ENCODE measurements around the gene HNMT.
"Not testable (repeated sequence)": the region's sequence is repeated elsewhere in the genome, so short reads cannot be mapped to it uniquely, and the experiment has no call there.

Gene HNMT

GRCh38 chr2:138043588-138043987 lies 79.3 kb downstream of the HNMT start:
- not testable (repeated sequence) for DNase-seq (ENCODE audit: low read depth, low spot score)

GRCh38 chr2:138058427-138058826 lies 94.2 kb downstream of the HNMT start:
- DNase-seq (ENCODE audit: low read depth, low spot score) = no peak

- peak; percentile 16 for DNase-seq (ENCODE audit: low read depth, low spot score)
Measured at GRCh38 chr2:138059487-138060300, 95.4 kb downstream of the HNMT start.

- peak; percentile 57 for DNase-seq (ENCODE audit: low read depth, low spot score)
Measured at GRCh38 chr2:138060301-138060635, 96.0 kb downstream of the HNMT start.

GRCh38 chr2:138061961-138062360 lies 97.7 kb downstream of the HNMT start:
- DNase-seq (ENCODE audit: low read depth, low spot score) = no peak

- no peak for DNase-seq (ENCODE audit: low read depth, low spot score)
Measured at GRCh38 chr2:138063181-138063580, 98.9 kb downstream of the HNMT start.

All from astrocyte of the hippocampus (primary cell).